Nucleus accumbens (tissue), 56 donors: ENCODE data around the gene CCR2.
"Not testable (repeated sequence)": the region's sequence is repeated elsewhere in the genome, so short reads cannot be mapped to it uniquely, and the experiment has no call there.

Experiments
- DNase-seq, 56 donors: peaks; one replicate each; lab custom pipeline; 2025; lab: John Stamatoyannopoulos, UW

Gene CCR2

DNA sequence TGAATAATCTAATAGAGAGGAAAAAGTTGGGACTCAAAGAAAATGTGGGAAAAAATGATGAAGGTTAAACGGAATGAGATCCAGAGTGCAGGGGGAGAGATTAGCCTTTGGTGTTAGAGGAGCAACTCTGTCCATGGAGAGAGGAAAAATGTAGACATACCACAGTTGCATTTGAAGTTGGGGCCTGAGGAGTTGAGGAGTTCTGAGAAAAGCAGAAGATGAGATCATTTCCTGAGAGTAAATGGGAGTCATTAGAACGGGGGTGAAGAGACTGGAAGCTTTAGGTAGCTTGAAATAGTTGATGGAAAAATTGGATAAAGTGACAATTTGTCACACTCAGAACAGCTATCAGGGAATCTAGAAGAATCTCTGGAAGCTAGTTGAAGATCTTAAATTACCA is 45.6 kb downstream of the CCR2 start:
- no peak for DNase-seq

DNA sequence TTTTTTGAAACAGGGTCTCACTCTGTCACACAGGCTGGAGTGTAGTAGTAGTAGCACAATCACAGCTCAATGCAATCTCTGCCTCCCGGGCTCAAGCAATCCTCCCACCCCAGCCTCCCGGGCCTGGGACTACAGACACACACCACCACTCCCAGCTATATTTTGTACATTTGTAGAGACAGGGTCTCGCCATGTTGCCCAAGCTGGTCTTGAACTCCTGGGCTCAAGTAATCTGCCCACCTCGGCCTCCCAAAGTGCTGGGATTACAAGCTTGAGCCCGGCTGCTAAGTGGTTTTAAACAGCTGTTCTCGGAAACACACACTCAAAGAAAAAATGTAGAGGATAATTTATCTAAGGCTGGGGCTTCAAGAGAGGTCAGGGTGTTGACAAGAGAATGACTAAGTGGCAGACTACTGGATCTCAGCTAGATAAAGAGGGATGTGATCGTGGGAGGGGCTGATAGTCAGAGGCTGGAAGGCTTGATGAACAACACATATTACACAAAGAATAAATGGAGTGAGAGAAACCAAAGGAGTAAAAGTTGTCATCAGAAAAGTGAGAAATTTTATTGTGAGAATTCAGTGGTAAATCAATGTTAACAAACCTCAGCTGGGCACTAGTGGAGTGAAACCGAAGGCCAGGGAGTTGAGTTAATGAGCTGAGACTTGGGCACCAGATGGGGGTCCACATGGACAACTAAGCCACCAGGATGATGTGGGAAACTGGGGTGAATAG is 46.3 kb downstream of the CCR2 start:
- DNase-seq = no peak

DNA sequence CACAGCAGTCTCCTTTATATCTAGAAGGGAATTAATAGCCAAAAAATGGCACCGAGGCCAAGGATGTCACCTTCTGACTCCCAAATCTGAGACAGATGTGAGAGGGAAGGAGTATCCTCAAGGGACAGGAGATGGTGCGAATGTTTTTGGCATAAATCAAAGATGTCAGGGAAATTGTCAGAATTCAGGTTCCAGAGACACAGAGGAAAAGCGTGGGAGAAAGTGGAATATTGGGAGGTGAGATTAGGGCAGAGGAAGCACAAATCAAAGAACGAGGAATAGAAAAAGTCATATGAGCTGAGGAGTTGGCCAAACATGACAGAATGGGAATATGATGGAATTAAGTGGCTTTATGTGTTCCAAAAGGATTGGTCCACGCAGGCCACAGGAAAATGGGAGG is 46.9 kb downstream of the CCR2 start:
- DNase-seq = no peak

DNA sequence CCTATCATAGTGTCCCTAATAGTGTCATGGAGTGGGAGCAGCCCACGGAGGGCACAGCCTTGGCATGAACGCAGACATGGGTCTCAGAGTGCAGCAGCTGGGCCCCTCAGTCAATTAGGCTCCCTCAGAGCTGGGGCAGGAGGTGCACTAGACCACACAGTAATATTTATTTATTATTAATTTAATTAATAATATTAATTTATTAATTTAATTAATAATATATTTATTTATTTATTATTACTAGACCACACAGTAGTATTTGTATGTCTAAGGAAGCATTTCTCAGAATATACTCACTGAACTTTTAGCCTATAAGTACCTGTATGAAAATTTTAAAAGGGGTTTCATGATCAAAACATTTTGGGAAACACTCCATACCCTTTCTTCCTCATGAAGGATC is 47.7 kb downstream of the CCR2 start:
- DNase-seq = no peak

DNA sequence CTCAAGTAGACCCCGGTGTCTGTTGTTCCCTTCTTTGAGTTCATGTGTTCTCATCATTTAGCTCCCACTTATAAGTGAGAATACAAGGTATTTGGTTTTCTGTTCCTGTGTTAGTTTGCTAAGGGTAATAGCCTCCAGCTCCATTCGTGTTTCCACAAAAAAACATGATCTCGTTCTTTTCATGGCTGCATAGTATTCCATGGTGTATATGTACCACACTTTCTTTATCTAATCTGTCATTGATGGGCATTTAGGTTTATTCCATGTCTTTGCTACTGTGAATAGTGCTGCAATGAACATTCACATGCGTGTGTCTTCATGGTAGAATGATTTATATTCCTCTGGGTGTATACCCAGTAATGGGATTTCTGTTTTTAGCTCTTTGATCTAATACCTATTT is 49.0 kb downstream of the CCR2 start:
- DNase-seq = not testable (repeated sequence)

DNA sequence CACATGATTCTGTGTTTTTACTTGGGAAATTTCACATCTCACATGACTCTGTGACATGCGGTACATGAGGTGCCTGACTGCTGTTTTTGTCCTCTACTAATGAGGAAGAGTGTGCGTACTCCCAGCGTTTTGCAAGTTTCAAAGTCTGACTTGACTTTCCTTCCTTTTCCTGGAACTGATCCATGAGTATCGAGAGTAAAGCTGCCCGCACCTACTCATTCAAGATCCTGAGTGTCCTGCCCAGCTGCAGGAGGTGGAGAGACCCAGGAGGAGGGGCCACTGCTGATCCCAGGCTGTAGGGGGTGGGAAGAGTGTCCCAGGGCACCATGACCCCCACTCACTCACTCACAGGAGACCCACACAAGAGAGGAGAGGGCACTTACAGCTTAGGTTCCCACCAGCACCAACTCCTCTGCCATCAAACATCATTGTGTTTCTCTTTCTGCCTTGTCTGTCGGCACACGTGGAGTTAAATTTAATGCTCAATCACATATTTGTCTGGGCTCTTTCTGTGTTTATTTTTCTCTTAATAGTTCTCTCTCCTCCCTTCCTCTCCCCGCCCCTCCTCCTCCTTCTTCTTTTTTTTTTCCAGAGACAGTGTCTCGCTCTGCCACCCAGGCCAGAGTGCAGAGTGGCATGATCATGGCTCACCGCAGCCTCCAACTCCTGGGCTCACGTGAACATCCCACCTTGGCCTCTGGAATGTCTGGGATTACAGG is 51.5 kb downstream of the CCR2 start:
- peak in 1 of 56 donors; percentile 11 for DNase-seq

DNA sequence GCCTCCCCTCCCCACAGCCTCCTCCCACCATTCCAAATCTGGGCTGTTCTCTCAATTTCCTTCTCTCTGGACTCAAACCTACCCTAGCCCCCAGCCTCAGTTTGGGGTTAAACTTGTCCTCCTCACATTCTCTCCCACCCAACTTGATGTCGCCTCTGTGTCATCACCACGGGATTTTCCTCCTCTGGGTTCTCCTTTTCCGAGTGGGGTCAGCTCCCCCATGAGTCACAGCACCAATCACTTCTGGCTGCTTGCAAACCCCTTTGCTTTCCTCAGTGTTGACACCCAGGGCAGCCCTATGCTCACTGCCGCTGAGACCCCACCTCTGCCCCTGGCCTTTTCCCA is 52.5 kb downstream of the CCR2 start:
- DNase-seq = peak in 2 of 56 donors; percentile 4 to 13

DNA sequence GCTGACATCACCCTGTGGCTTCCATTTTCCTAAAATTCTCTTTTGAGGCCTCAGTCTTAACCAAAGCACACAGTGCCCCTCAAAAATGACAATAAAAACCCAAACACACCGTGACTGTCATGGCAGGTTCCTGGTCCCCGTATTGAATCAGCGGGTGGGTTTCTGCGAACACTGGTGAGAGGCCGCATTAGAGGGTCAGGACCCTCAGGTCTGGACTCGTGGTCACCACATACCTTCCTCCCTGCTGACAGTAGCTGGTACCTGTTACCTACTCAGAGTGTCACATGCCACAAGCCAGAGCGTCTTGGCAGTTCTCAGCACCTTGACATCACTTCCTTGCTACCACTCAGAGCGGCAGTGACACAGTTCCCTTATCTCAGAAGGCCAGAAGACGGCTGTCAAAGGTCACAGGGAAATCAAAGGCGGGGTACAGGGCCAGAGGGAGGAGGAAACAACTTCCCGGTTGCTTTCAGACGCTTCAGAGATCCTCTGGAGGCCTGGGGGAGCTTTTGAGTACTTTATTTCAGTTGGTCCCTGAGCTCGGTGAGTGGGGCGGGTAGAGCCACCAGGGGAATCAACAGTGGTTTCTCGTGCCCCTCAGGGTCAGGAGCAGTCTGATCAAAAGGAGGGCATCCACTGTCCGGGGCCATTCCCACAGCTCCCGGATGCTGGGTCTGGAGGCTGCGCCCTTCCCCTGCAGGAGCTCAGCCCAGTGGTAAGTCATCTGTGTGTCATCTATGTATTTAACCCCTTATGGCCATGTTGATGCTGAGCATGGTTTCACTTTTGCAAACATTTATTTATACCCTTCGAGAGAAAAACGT is 53.1 kb downstream of the CCR2 start, which contains the start of the genes CCR5AS and CCRL2:
Gene CCR5AS, minus strand, starts transcription at position 279 of the 824 bp plus-strand sequence.
Gene CCRL2, plus strand, starts transcription at position 472 of the 824 bp plus-strand sequence. CDS start 821 bp downstream, outside the sequence.
- peak in 13 of 56 donors; percentile 5 to 34 (median 17) for DNase-seq

DNA sequence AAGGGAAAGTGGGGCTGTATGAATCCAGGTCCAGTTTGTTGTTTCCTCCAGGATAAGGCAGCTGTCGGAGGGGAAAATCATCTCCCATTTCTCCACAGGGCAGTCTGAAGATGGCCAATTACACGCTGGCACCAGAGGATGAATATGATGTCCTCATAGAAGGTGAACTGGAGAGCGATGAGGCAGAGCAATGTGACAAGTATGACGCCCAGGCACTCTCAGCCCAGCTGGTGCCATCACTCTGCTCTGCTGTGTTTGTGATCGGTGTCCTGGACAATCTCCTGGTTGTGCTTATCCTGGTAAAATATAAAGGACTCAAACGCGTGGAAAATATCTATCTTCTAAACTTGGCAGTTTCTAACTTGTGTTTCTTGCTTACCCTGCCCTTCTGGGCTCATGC is 54.1 kb downstream of the CCR2 start:
- no peak for DNase-seq

DNA sequence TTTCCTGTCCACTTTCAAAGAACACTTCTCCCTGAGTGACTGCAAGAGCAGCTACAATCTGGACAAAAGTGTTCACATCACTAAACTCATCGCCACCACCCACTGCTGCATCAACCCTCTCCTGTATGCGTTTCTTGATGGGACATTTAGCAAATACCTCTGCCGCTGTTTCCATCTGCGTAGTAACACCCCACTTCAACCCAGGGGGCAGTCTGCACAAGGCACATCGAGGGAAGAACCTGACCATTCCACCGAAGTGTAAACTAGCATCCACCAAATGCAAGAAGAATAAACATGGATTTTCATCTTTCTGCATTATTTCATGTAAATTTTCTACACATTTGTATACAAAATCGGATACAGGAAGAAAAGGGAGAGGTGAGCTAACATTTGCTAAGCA is 54.9 kb downstream of the CCR2 start:
- DNase-seq = no peak

DNA sequence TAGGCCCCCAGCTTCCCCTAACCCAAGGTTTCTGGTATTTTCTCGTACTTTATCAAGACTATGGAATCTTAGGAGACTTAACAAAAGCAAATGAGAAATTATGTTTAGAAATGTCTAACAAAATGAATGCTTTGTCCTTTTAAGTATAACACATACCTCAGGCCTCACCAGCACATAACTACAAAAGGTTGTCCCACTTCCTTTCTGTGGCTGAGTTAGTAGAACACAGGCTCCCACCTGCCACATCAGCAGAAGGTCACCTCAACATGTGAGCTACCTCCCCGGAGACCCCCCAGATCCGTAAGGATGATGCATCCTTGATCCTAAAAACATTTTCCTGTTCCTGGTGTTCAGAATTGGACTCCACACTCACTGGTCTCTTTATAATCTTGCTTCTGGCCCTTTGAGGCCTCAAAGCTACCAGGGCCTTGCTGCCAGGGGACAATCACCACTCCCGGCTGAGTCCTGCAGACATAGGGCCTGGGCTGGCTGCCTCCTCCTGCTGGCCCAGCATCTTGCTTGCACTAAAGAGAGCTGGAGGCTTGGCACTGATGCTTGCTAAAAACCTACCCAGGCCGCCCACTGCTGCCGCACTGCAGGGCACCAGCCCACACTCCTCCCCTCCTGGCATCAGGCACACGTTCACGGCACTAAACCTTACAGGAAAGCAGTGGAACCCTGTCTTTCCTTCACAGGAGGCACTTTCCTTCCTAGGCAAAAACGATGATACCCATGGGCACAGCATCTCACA is 56.0 kb downstream of the CCR2 start:
- peak in 14 of 56 donors; percentile 8 to 39 (median 16) for DNase-seq
